K562 treated with DMSO at 1 percent for 48 hours (cell line): ENCODE results near the gene EIF3I. TPM values are rescaled to one million over a fixed set of nuclear protein-coding genes. Genes with fewer than 3 reads are reported as not detected.

Source experiments
- total RNA-seq: library from RNA; unstranded; fragments of 300-600 nt; gene quantifications from 2 replicates; pipeline ENCODE4 v1.2.3, GENCODE V29; 2022; ENCODE audit warnings: low replicate concordance; ENCODE audit errors: extremely low read depth

Gene EIF3I
- not detected in 2 replicates for total RNA-seq

DNA sequence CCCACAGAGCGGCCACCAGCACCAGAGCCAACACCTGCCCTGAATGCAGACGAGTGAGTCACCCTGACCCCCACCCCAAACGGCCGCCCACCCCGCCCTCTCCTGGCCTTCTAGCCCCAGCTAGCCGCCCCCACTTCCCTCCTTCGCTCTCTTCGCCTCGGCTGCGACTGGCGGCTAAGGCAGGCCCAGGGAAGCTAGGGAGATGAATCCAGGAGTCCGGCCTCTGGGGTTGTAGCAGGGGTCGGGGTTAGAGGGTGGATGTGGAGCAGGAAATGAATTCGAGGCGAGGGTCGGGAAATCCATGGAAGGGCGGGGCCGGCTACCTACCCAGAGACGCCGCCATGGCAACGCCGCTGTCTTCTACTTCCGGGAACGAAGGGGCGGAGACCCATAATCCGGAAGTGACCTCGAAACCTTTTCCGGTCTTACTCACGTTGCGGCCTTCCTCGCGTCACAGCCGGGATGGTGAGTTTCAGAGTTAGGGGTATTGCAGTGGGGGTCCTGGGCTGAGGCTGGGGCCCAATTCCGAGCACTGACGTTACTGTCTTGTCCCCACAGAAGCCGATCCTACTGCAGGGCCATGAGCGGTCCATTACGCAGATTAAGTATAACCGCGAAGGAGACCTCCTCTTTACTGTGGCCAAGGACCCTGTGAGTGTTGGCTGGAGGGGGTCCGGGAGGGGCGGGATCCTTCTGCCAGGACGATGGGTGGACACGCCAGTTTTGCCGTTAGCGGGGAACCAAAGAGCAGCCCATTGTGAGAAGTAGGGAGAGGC, at the start of gene EIF3I, which contains the start of gene TMEM234:
TSS of gene EIF3I (plus strand) at position 428 of the 776 bp plus-strand sequence. CDS start at position 463, 35 bp downstream.
TSS of gene TMEM234 (minus strand) at position 374 of the 776 bp plus-strand sequence. CDS start at position 343, 31 bp downstream.

DNA sequence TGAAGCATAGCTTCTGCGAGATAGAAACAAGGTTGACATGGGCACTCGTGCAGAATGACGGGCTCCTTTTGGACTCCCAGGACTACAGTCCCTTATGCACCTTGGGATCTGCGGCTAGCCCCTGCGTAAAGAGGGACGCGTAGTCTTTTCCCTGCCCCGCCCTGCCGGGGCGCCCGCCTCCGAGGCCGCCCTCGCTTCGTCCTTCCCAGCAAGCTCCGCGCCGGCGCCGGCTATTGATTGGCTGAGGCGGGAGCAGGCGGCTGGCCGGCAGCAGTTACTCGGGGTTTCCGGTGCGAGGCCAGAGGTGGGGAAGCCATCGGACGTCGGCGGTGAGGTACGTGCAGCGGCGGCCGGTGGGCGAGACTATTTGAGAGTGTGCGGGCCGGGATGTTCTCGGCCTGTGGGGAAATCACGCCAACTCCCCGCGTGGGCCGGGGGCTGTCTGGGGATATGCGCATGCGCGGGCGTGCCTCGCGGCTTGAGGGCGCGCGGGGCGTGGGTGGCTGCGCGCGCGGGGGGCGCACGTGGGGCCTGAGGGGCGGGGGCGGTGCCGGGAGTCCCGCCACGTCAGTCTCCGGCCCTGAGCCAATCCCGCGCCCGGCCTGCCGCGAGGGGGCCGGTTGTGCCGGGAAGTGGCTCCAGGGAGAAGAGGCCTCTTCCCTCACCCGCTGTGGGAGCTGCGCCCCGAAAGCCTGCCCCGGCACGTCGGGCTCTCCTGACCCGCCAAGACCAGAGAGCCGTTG, 42.6 kb upstream of the EIF3I start, which contains the start of gene TXLNA:
TSS of gene TXLNA (plus strand) at position 233 of the 743 bp plus-strand sequence. CDS start 671 bp downstream, outside the sequence.

DNA sequence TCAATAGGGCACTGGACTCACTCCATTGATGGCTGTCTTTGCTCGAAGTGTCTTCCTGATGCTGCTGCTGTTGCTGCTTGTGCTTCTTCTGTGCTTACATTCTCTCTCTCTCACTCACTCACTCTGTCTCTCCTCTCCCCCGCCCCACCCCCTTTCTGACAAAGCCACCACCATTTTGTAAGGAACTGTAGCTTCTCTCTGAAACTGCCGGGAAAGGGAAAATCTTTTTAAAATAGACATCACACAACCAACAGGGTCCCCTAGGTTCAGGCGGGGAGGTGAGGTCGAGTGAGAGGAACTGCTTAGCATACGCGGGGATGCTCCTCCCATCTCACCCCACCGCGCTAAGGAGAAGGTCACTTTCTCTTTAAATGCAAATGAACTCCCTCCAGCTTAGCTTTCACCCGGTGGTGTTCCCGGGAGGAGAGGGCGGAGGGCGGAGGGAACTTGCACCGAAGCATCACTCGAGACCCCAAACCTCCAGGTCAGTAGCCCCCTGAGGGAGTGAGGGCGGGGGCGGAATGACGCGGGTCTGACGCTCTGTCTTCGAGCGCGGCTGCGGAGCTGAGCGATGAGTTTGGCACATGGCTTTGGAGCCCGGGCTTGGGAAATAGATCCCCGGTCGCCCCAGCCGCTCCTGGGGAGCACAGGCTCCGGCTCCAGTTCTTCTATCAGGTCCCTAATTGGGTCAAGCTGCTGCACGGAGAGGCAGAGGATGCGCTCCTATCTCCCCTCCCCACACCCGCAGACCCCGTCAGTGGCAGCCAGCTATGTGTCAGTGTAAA, 21.8 kb upstream of the EIF3I start, which contains the start of gene CCDC28B:
TSS of gene CCDC28B (plus strand) at position 370 of the 785 bp plus-strand sequence. CDS start 1,341 bp downstream, outside the sequence.

DNA sequence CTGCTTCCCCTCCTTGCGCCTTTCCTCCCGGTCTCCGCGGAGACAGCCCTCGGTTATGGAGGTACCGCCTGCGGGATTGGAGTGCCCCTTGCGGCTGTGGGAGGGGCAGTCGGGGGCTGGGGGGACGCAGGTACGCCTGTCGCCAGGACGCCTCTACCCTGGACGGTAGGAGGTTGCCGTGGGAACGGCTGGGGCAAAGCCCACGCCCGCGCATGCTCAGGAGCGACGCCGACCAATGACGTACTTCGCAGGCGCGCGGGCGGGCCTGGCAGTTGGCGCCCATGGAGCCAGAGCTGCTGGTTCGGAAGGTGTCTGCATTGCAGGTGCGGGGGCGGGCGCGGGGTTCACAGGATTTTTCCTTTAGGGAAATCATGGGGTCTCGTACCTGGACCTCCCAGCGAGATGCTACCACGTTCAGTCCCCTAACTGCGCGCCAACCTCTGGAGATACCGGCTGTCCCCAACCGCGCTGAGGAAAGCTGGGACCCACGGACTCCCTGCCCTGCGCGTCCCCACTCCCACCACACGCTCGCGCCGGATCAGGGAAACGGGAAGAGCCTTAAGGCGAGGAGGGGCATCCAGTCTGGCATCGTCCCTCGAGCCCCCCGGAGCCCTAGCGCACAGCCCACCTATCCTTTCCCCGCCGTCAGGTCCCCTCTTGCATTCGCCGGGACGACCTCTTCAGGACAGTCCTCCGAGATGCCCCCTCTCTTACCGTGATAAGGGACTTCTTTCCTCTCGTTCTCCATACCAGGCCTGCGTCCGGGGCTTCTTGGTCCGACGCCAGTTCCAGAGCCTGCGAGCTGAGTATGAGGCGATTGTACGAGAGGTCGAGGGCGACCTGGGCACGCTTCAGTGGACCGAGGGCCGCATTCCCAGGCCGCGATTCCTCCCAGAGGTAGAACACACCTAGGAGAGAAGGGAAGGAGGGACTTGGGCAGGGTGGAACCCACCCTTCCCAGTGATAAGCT, 16.5 kb upstream of the EIF3I start, which contains the start of gene IQCC:
TSS of gene IQCC (plus strand) at position 271 of the 970 bp plus-strand sequence. CDS start at position 282, 11 bp downstream.

DNA sequence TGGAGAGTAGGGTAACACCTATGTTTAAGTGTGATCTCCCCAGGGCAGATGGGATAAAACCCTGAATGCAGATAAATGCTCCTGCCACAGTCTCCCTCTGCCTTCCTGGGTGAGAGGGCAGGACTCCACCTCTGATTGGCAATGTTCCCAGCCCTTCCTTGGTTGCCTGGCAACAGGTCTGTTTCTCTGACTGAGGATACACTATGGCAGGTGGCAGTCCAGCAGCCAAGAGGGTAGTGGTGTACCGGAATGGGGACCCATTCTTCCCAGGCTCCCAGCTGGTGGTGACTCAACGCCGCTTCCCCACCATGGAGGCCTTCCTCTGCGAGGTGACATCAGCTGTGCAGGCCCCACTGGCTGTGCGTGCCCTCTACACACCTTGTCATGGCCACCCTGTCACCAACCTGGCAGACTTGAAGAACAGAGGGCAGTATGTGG, 13.3 kb upstream of the EIF3I start, which contains the start of gene DCDC2B:
TSS of gene DCDC2B (plus strand) at position 199 of the 438 bp plus-strand sequence. CDS start at position 204, 5 bp downstream.

DNA sequence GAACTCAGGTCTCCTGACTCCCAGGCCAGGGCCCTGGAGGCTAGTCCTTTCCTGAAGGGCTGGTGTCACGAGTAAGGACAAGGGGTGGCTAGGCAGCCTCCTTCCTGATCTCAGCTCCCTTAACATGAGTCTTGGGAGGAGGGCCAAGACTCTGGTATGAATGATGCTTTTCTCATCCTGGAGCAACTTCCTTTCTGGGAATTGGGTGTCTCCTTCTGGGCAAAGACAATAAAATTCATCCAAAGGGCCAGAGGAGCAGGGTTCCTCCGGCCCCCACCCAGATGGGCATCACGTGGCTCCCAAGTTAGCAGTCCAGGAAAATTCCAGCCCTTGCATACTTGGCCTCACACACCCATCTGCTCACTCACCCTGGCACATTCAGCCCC, 24.7 kb downstream of the EIF3I start, which contains the start of gene FAM167B:
TSS of gene FAM167B (plus strand) at position 335 of the 386 bp plus-strand sequence. CDS start 200 bp downstream, outside the sequence.

DNA sequence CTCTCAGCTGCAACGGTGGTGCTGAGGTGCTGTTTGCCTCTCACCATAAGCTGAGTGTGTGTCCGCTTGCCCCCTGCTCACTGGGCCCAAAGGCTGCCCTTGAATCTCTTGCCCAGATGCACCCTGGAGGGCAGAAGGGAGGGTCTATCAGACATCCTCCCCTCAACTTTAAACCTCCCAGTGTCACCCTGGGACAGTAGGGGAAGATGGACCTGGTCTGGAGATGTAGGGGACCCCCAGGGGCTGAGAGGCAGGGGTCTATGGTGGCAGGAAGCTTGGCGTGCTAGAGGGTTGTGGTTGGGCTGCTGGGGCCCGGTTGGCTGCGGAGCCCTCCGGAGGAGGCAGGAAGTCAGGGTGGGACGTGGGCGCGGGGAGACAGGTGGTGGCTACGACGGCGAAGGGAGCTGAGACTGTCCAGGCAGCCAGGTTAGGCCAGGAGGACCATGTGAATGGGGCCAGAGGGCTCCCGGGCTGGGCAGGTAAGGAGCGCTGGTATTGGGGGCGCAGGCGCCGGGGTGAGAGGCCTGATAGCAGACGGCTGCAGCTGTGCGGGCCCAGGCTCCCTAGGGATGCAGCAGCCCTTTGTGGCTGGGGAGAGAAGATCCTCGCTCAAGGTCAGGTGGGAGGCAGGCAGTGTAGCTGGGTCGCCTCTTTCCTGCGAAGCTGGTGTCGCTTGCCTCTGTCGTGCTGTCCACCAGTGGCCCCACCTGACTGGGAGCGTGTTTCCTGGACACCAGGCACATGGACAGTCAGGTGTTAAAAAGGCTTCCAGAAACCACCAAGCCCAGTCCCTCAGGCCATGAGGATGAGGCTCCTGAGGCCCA, 28.9 kb downstream of the EIF3I start, which contains the start of gene LCK:
TSS of gene LCK (plus strand) at position 373 of the 824 bp plus-strand sequence. CDS start 23,065 bp downstream, outside the sequence.

Other genes starting within 250 kb of the EIF3I start
- gene KHDRBS1, start 208.5 kb upstream of the EIF3I start, total RNA-seq, result not detected in 2 replicates
- not detected in 2 replicates for gene TMEM39B, start 149.5 kb upstream of the EIF3I start, total RNA-seq
- gene KPNA6, start 114.4 kb upstream of the EIF3I start, total RNA-seq, result not detected in 2 replicates
- gene TXLNA, start 42.7 kb upstream of the EIF3I start, total RNA-seq, result not detected in 2 replicates
- not detected in 2 replicates for gene CCDC28B, start 21.8 kb upstream of the EIF3I start, total RNA-seq
- not detected in 2 replicates for gene IQCC, start 16.7 kb upstream of the EIF3I start, total RNA-seq
- gene DCDC2B, start 13.3 kb upstream of the EIF3I start, total RNA-seq, result not detected in 2 replicates
- gene TMEM234, start 54 bp upstream of the EIF3I start, total RNA-seq, result not detected in 2 replicates
- not detected in 2 replicates for gene FAM167B, start 24.8 kb downstream of the EIF3I start, total RNA-seq
- not detected in 2 replicates for gene LCK, start 28.9 kb downstream of the EIF3I start, total RNA-seq
- 992 TPM in 1 of 2 replicates, not detected in the other for gene HDAC1, start 69.7 kb downstream of the EIF3I start, total RNA-seq
- not detected in 2 replicates for gene MARCKSL1, start 113.8 kb downstream of the EIF3I start, total RNA-seq
- not detected in 2 replicates for gene FAM229A, start 140.1 kb downstream of the EIF3I start, total RNA-seq
- gene TSSK3, start 140.1 kb downstream of the EIF3I start, total RNA-seq, result not detected in 2 replicates
- not detected in 2 replicates for gene BSDC1, start 172.0 kb downstream of the EIF3I start, total RNA-seq
- gene ZBTB8B, start 242.7 kb downstream of the EIF3I start, total RNA-seq, result not detected in 2 replicates